Fibroblast of pulmonary artery (primary cell): ENCODE measurements around the gene ITPR2.
A peak's percentile ranks its signal among the peaks of the same experiment; 100 is the strongest.

Experiments used
- DNase-seq: peaks from one replicate; pipeline ENCODE4 v3.0.0-alpha.2; 2010; ENCODE audit warnings: low read depth
- H3K4me3 ChIP-seq: replicated peaks from 2 replicates; pipeline ENCODE4 v1.5.1; 2011; ENCODE audit warnings: low read depth, mild to moderate bottlenecking, control low read depth, low read length, moderate library complexity
- CTCF ChIP-seq: IDR thresholded peaks from 2 replicates; pipeline ENCODE4 v1.5.1; 2011; ENCODE audit warnings: mild to moderate bottlenecking, control low read depth, low read length, inconsistent platforms; ENCODE audit errors: missing control alignments

ITPR2 gene

DNA sequence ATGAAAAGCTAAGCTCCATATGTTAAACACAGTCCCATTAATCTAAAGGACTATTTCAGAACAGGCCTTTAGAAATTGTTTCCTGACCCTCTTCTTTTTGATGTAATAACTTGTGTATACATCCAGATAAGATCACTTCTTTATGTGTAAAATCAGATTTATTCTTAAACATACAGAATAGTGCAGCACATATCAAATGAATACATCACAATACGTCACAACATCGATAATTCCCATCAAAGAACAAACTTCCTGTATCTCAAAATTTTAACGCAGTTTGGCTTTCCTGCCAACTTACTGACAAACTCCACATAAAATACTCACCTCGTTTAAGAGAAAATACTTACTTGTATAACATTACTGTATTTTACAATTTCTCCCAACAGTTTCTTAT lies 108.7 kb downstream of the ITPR2 start:
- no peak for DNase-seq
- no peak for TF ChIP-seq CTCF
- H3K4me3 ChIP-seq: peak overlapping the region; percentile 15

DNA sequence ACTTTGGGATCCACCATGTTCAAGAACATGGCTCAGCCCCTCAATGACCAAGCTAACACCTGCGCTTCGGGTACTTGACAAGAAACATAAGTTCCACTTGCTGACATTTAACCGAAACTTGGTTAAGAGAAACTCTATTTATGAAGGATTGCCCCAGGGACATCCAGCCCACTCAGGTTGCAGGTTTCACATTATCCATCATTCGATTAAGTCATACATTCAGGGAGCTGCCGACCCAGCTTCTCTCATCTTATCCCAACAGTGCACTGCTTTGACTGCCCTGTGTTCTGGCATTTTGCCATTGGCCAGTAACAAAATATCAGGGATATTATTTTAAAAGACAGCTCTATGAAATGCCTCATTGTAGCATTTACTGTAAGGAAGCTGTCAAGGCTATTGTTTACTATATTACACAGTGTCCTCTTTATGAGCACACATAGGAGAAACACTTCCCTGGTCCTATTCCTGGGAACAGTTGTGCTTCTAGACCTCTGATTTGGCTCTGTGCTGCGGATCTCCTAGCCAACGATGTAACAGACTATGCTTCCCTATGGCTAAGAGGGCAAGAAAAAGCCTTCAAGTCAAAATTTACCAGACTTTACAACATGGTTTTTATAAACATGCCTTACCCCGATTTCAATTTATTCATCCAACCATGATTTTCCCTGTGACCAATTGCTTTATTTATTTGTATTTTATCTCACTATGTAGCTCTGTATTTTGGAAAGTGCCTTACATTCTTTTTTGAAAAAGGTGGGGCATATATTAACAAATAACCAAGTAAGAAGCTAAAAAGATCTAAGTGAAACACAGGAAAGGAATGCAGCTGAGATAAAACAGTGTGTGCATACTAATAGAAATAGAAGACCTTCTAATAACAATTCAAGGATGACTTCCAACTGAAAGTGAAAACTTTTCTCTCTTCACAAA lies 109.3 kb downstream of the ITPR2 start:
- DNase-seq: peak; percentile 76
- H3K4me3 ChIP-seq: peak overlapping the region; percentile 15
- TF ChIP-seq CTCF: no peak

- H3K4me3 ChIP-seq: no peak overlapping the region
- no peak for DNase-seq
- no peak for TF ChIP-seq CTCF
Measured at GRCh38 chr12:26721800-26722199, 111.2 kb downstream of the ITPR2 start.

DNA sequence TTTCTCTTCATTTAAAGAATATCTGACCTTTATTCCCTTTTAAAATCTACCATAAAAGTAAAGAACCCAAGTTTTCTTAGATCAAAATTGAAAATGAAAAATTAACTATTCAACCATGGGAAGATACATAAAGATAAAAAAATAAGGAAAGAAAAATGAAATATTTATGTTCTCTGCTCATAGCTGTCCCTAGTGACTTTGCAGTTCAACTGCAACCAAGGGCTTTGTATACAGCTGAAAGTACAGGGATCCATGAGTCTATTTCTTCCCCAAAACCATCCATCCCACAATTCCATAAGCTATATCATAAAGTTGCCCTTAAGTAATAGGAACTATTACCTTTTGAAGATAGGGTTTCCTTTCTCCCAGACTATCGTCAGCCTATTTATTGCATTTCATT lies 113.1 kb downstream of the ITPR2 start:
- peak; percentile 35 for TF ChIP-seq CTCF

GRCh38 chr12:26717757-26718156 lies 115.2 kb downstream of the ITPR2 start:
- no peak overlapping the region for H3K4me3 ChIP-seq
- no peak for DNase-seq
- no peak for TF ChIP-seq CTCF

More for the DNA sequence above, 113.1 kb downstream of the ITPR2 start:
- DNase-seq: no peak
- H3K4me3 ChIP-seq: no peak overlapping the region

GRCh38 chr12:26715232-26715631 lies 117.8 kb downstream of the ITPR2 start:
- H3K4me3 ChIP-seq: no peak overlapping the region
- no peak for TF ChIP-seq CTCF
- no peak for DNase-seq
